Endothelial cell of umbilical vein (primary cell): ENCODE measurements around the gene BAAT. TPM values are rescaled to one million over a fixed set of nuclear protein-coding genes. Genes with fewer than 3 reads are reported as not detected.

ENCODE experiments used
- BruUV-seq: library from RNA; stranded (reverse); fragments of 400-500 nt; replicated peaks from 2 replicates; lab custom pipeline; 2021; lab: Mats Ljungman, UMichigan
- CTCF ChIA-PET: fragments of 300-600, 350-600 bp; sonication (Branson Sonifier 250); formaldehyde crosslinking; loops from one replicate; lab custom pipeline; 2021; ENCODE audit warnings: antibody characterized with exemption, inconsistent platforms; lab: Charles Lee
- POLR2A ChIA-PET: fragments of 300-600, 350-600 bp; sonication (Branson Sonifier 250); formaldehyde crosslinking; loops from one replicate; lab custom pipeline; 2021; ENCODE audit warnings: antibody characterized with exemption, inconsistent platforms; lab: Charles Lee
- DNase-seq: peaks from one replicate; pipeline ENCODE4 v3.0.0-alpha.2; 2011; ENCODE audit warnings: low read depth, low spot score
- FAIRE-seq: peaks from 2 replicates; lab custom pipeline; 2011; peaks lifted over from hg19 to GRCh38; lab: Jason Lieb, UNC
- H2AFZ ChIP-seq: 2 replicates; pipeline ENCODE4 v1.6.0; 2012; ENCODE audit warnings: low read depth, low read length, control low read depth, inconsistent platforms
- H3K27ac ChIP-seq: 2 replicates; pipeline ENCODE4 v1.5.1; 2011; ENCODE audit warnings: low read depth, mild to moderate bottlenecking, control low read depth, low read length, moderate library complexity; ENCODE audit not compliant: insufficient read depth
- H3K27me3 ChIP-seq, 2 experiments: 2 replicates each; pipeline versions ENCODE4 v1.6.0 to v1.6.1; 2011; ENCODE audit warnings: low read length in 2 of 2, mixed read lengths in 1 of 2; ENCODE audit not compliant: control insufficient read depth in 2 of 2, insufficient read depth in 2 of 2
- H3K36me3 ChIP-seq, 2 experiments: 2 replicates in 1 of 2; 3 replicates in 1 of 2; pipeline ENCODE4 v1.5.1; 2011; ENCODE audit warnings: low read length in 2 of 2, mild to moderate bottlenecking in 1 of 2, moderate library complexity in 1 of 2; ENCODE audit not compliant: control insufficient read depth in 2 of 2, insufficient read depth in 2 of 2; ENCODE audit errors: extremely low read depth in 1 of 2
- H3K4me1 ChIP-seq: 3 replicates; pipeline ENCODE4 v1.5.1; 2011; ENCODE audit warnings: mild to moderate bottlenecking, low read length; ENCODE audit not compliant: control insufficient read depth, insufficient read depth; ENCODE audit errors: extremely low read depth
- H3K4me2 ChIP-seq: 2 replicates; pipeline ENCODE4 v1.6.1; 2011; ENCODE audit warnings: low read length, control low read depth, mixed read lengths; ENCODE audit not compliant: insufficient read depth
- H3K4me3 ChIP-seq, 3 experiments: fragments of 200-600 bp in 1 of 3; sonication (generic), shearing (Covaris generic) in 1 of 3; replicated peaks in 1 of 3; 2 replicates each; pipeline ENCODE4 v1.5.1; 2011 to 2016; ENCODE audit warnings: control low read depth in 3 of 3, low read length in 3 of 3, mild to moderate bottlenecking in 2 of 3, inconsistent platforms in 1 of 3, low read depth in 1 of 3, moderate library complexity in 1 of 3; ENCODE audit not compliant: insufficient read depth in 1 of 3
- H3K79me2 ChIP-seq: 2 replicates; pipeline ENCODE4 v1.6.0; 2012; ENCODE audit warnings: low read length, inconsistent platforms; ENCODE audit not compliant: control insufficient read depth, insufficient read depth
- H3K9ac ChIP-seq: replicated peaks from 2 replicates; pipeline ENCODE3; 2011; ENCODE audit warnings: low read length, control low read depth; ENCODE audit not compliant: insufficient read depth; ENCODE audit errors: extremely low read depth
- H3K9me1 ChIP-seq: replicated peaks from 3 replicates; pipeline ENCODE4 v1.6.0; 2011; ENCODE audit warnings: mild to moderate bottlenecking, low read length; ENCODE audit not compliant: control insufficient read depth, insufficient read depth; ENCODE audit errors: extremely low read depth
- H3K9me3 ChIP-seq: replicated peaks from 2 replicates; pipeline ENCODE4 v1.5.1; 2012; ENCODE audit warnings: low read length, inconsistent platforms; ENCODE audit not compliant: control insufficient read depth, insufficient read depth
- H4K20me1 ChIP-seq: replicated peaks from 2 replicates; pipeline ENCODE3; 2011; ENCODE audit warnings: mild to moderate bottlenecking, low read length; ENCODE audit not compliant: control insufficient read depth, insufficient read depth; ENCODE audit errors: extremely low read depth
- EZH2 ChIP-seq: IDR thresholded peaks from 2 replicates; pipeline ENCODE4 v1.6.1; 2012; ENCODE audit warnings: borderline replicate concordance, low read depth, mild to moderate bottlenecking, moderate library complexity, low read length, inconsistent platforms; ENCODE audit not compliant: severe bottlenecking
- FOS ChIP-seq: IDR thresholded peaks from 2 replicates; pipeline ENCODE4 v1.6.1; 2011; ENCODE audit warnings: mild to moderate bottlenecking, low read length, moderate library complexity, borderline replicate concordance; ENCODE audit not compliant: insufficient read depth
- GATA2 ChIP-seq: IDR thresholded peaks from 2 replicates; pipeline ENCODE4 v1.7.0; 2011; ENCODE audit warnings: low read depth, mild to moderate bottlenecking, moderate library complexity, mixed read lengths, low read length; ENCODE audit not compliant: insufficient read length, insufficient read depth
- JUN ChIP-seq: IDR thresholded peaks from 2 replicates; pipeline ENCODE4 v1.6.1; 2011; ENCODE audit warnings: borderline replicate concordance, low read depth; ENCODE audit not compliant: insufficient read length, insufficient read depth
- MYC ChIP-seq: IDR thresholded peaks from one replicate; pipeline ENCODE4 v1.6.1; 2011; ENCODE audit warnings: mild to moderate bottlenecking, low read depth, low read length
- POLR2A ChIP-seq: IDR thresholded peaks from 2 replicates; pipeline ENCODE4 v1.6.1; 2012; ENCODE audit warnings: low read depth, mild to moderate bottlenecking, control low read depth, low read length
- POLR2AphosphoS5 ChIP-seq: IDR thresholded peaks from 2 replicates; pipeline ENCODE4 v1.6.1; 2012; ENCODE audit warnings: low read depth, mild to moderate bottlenecking, control low read depth, low read length, moderate library complexity; ENCODE audit not compliant: insufficient read depth
- dilution Hi-C: fragments of 300-500 bp; cut with MboI; formaldehyde crosslinking; loops from one replicate; pipeline ENCODE4 v1.15.0; 2019; ENCODE audit warnings: low sequenced_read_pairs; ENCODE audit not compliant: extremely low pct_ligation_motif_present
- intact Hi-C: fragments of 100-400 bp; cut with micrococcal nuclease; formaldehyde crosslinking; loops from one replicate; pipeline ENCODE4 v1.10.0; 2022
- polyA plus RNA-seq, 4 experiments: library from polyadenylated mRNA; depleted of rRNA in 3 of 4; stranded (reverse) in 3 of 4; unstranded in 1 of 4; fragments of >200 nt; gene quantifications; 2 replicates each; pipeline versions ENCODE4 v1.2.1 to v1.2.3, GENCODE V29; 2011 to 2012; ENCODE audit warnings: missing spikeins in 1 of 4
- total RNA-seq: library from RNA; stranded (reverse); gene quantifications from 2 replicates; pipeline ENCODE4 v1.2.3, GENCODE V29; 2021
- TF ChIP-seq, protein P1 (sequence below): IDR thresholded peaks from 2 replicates; pipeline ENCODE4 v1.6.1; 2011; ENCODE audit not compliant: insufficient read depth, insufficient read length
- TF ChIP-seq, protein P2 (sequence below), 2 donors: IDR thresholded peaks; 1 replicate in 1 of 2; 2 replicates in 1 of 2; pipeline ENCODE4 v1.5.1; 2011; ENCODE audit warnings: low read length in 2 of 2, mild to moderate bottlenecking in 2 of 2, moderate library complexity in 2 of 2, control low read depth in 1 of 2, inconsistent platforms in 1 of 2, low read depth in 1 of 2; ENCODE audit not compliant: insufficient read depth in 1 of 2; ENCODE audit errors: extremely low read depth in 1 of 2

Gene BAAT
- total and polyA plus RNA-seq, 2 donors (not counting 3 experiments of a cell fraction or from before 2014, with no cell fraction given) = 0.01 TPM; not detected in 1

DNA sequence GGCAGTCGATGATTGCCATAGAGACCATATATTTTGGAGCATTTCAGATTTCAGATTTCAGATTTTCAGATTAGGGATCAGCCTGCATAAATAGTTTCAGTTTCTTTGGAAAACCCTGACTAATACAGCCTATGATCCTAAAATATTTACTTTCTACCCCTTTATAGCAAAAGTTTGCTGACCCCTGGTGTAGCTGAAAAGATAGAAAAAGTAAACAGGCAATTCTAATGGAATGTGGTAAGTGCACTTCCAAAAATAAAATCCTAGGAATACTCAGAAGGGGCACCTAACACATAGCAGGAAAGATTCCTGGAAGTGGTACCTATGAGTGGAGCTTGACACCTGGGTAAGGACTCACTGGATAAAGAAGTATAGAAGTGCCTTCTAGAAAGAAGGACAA, 34.5 kb downstream of the BAAT start:
- POLR2A ChIA-PET = no interaction called here
- H4K20me1 ChIP-seq = no peaks in the 10 kb centered on the region
- no peak for FAIRE-seq
- no peak overlapping the region for H3K4me2 ChIP-seq
- intact Hi-C loops (no loop called here), dilution Hi-C loops (no loop called here)
- TF ChIP-seq FOS = no peak
- TF ChIP-seq POLR2AphosphoS5 = no peak
- no peak for TF ChIP-seq POLR2A
- TF ChIP-seq JUN = no peak
- TF ChIP-seq, protein P1, sequence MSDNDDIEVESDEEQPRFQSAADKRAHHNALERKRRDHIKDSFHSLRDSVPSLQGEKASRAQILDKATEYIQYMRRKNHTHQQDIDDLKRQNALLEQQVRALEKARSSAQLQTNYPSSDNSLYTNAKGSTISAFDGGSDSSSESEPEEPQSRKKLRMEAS = no peak
- TF ChIP-seq, protein P2, sequence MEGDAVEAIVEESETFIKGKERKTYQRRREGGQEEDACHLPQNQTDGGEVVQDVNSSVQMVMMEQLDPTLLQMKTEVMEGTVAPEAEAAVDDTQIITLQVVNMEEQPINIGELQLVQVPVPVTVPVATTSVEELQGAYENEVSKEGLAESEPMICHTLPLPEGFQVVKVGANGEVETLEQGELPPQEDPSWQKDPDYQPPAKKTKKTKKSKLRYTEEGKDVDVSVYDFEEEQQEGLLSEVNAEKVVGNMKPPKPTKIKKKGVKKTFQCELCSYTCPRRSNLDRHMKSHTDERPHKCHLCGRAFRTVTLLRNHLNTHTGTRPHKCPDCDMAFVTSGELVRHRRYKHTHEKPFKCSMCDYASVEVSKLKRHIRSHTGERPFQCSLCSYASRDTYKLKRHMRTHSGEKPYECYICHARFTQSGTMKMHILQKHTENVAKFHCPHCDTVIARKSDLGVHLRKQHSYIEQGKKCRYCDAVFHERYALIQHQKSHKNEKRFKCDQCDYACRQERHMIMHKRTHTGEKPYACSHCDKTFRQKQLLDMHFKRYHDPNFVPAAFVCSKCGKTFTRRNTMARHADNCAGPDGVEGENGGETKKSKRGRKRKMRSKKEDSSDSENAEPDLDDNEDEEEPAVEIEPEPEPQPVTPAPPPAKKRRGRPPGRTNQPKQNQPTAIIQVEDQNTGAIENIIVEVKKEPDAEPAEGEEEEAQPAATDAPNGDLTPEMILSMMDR (IDR thresholded peaks at IDR 0.05; ENCODE audit: extremely low read depth in 1 of 2, insufficient read depth in 1 of 2, low read depth in 1 of 2, low read length in 2 of 2) = no peak
- TF ChIP-seq GATA2 = no peak
- TF ChIP-seq EZH2 = no peak
- no peak for TF ChIP-seq MYC
- H3K27ac ChIP-seq = no peak overlapping the region
- H3K9ac ChIP-seq = no peak overlapping the region
- no peaks in the 10 kb centered on the region for H3K79me2 ChIP-seq
- H3K4me1 ChIP-seq = no peaks in the 10 kb centered on the region
- no peaks in the 10 kb centered on the region for H3K9me1 ChIP-seq
- no TSS peak for BruUV-seq
- H2AFZ ChIP-seq = no peak overlapping the region
- H3K36me3 ChIP-seq = no peaks in the 10 kb centered on the region
- no peaks in the 10 kb centered on the region for H3K9me3 ChIP-seq
- DNase-seq = no peak
- CTCF ChIA-PET = no interaction called here
- no peak overlapping the region for H3K4me3 ChIP-seq
- no peaks in the 10 kb centered on the region for H3K27me3 ChIP-seq
